ENCODE data around the gene BAD. TPM values are rescaled to one million over a fixed set of nuclear protein-coding genes. Genes with fewer than 3 reads are reported as not detected.

BAD gene
- total RNA-seq, 4 donors from 2014 or later, result 27.8 to 88.0 (median 76.3) TPM

DNA sequence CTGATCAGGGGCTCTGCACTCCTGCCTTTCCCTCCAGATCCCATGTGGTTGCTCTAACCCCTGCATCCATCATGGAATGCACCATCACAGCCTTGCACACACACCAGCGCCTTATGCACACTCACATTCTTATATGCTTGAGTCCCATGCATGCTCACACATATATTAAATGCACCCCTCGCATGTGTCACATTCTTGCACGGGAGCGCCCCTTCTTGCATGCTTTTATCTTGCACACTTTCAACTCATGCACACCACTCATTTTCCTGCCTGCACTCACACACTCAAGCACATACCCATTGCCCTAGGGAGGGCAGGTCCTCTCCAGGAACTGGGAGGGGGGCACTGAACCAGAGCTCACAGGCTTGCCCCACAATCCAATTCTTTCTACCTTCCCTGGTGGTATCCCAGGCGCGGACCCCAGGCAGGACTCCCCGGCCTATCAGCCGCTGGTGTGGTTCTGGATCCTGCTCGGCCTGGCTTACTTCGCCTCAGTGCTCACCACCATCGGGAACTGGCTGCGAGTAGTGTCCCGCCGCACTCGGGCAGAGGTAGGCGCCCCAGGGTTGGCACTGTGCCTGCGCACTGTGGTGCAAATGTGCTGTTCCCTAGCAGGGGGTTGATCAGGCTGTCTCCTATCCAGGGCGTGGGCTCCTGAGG is 13.4 kb upstream of the BAD start:
- ATAC-seq, result no peak
- Histone ChIP-seq H3K4me3 (no peak overlapping the region), H3K4me1 (peaks cover 6 to 15% of the 10 kb centered on the region in 2 donors), H3K36me3 (no peaks in the 10 kb centered on the region), H3K9me3 (no peaks in the 10 kb centered on the region), H3K27me3 (peaks cover 76 to 85% (median 82%) of the 10 kb centered on the region in 3 donors), H3K27ac (no peak overlapping the region)
- in situ Hi-C loops (cut with MboI; ENCODE audit: low sequenced_read_pairs in 4 of 4) (loop anchor here in 2 of 4 donors (5.0 kb wide), 1 partner anchor 96 kb away; no protein-coding TSS in a partner anchor), intact Hi-C loops (cut with DNase I; ENCODE audit: low total_unique reads) (no loop called here)
- TF ChIP-seq, protein P1, sequence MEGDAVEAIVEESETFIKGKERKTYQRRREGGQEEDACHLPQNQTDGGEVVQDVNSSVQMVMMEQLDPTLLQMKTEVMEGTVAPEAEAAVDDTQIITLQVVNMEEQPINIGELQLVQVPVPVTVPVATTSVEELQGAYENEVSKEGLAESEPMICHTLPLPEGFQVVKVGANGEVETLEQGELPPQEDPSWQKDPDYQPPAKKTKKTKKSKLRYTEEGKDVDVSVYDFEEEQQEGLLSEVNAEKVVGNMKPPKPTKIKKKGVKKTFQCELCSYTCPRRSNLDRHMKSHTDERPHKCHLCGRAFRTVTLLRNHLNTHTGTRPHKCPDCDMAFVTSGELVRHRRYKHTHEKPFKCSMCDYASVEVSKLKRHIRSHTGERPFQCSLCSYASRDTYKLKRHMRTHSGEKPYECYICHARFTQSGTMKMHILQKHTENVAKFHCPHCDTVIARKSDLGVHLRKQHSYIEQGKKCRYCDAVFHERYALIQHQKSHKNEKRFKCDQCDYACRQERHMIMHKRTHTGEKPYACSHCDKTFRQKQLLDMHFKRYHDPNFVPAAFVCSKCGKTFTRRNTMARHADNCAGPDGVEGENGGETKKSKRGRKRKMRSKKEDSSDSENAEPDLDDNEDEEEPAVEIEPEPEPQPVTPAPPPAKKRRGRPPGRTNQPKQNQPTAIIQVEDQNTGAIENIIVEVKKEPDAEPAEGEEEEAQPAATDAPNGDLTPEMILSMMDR (IDR thresholded peaks at IDR 0.05 in 4 of 5, conservative IDR thresholded peaks at IDR 0.05 in 1 of 5), result no peak
- no peak for TF ChIP-seq POLR2A (IDR thresholded peaks at IDR 0.05)
- no peak for DNase-seq

DNA sequence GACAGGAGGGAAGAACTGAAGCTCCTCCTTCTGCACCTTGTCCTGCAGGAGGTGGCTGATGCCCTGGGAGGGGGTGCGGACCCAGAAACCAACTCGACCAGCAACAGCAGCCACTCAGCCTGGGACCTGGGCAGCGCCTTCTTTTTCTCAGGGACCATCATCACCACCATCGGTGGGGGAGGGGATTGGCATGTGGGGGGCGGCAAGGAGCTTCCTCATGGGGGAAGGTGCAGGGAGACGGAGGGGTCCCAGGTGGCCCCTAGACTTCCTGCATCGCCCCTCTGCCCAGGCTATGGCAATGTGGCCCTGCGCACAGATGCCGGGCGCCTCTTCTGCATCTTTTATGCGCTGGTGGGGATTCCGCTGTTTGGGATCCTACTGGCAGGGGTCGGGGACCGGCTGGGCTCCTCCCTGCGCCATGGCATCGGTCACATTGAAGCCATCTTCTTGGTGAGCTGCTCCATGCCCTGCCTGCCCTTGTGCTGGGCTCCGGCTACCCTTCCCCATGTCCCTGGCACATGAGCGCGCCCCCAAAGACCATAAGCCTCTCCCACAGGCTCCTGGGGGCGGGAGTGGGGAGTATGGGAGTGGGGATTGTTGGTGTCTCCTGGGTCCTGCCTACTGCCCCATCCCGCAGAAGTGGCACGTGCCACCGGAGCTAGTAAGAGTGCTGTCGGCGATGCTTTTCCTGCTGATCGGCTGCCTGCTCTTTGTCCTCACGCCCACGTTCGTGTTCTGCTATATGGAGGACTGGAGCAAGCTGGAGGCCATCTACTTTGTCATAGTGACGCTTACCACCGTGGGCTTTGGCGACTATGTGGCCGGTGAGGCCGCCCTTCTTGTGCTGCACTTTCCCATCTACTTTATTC is 12.6 kb upstream of the BAD start:
- peaks cover 82 to 89% (median 89%) of the 10 kb centered on the region in 3 donors for H3K27me3 ChIP-seq
- intact Hi-C loops (cut with DNase I; ENCODE audit: low total_unique reads) (no loop called here), in situ Hi-C loops (cut with MboI; ENCODE audit: low sequenced_read_pairs in 4 of 4) (loop anchor here in 2 of 4 donors (5.0 kb wide), 1 partner anchor 95 kb away; no protein-coding TSS in a partner anchor)
- no peak overlapping the region for H3K4me3 ChIP-seq
- H3K4me1 ChIP-seq, result peaks cover 6 to 21% of the 10 kb centered on the region in 2 donors
- H3K27ac ChIP-seq, result no peak overlapping the region
- no peaks in the 10 kb centered on the region for H3K9me3 ChIP-seq
- DNase-seq (no peak), ATAC-seq (no peak)
- no peaks in the 10 kb centered on the region for H3K36me3 ChIP-seq
- TF ChIP-seq, protein P1 (IDR thresholded peaks at IDR 0.05 in 4 of 5, conservative IDR thresholded peaks at IDR 0.05 in 1 of 5), result no peak
- TF ChIP-seq POLR2A (IDR thresholded peaks at IDR 0.05), result no peak

DNA sequence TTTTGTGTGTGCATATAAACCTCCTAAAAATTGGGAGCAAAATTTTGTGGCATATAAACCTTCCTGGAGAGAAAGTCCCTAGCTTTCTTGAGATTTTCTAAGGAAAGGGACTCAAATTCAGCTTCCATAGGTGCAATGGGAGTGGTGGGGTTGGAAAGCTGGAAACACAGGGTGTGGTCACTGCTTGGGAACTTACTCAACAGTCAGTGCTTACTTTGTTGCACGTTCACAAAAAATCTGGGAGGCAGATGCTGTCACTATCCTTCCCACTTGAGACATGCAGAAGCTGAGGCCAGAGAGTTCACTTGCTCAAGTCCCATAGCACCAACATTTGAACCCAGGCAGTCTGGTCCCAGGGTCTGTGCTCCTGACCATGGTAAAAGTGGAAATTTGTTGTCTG is 11.8 kb upstream of the BAD start:
- in situ Hi-C loops (cut with MboI; ENCODE audit: low sequenced_read_pairs in 4 of 4) (loop anchor here in 2 of 4 donors (5.0 kb wide), 1 partner anchor 94 kb away; no protein-coding TSS in a partner anchor), intact Hi-C loops (cut with DNase I; ENCODE audit: low total_unique reads) (no loop called here)

DNA sequence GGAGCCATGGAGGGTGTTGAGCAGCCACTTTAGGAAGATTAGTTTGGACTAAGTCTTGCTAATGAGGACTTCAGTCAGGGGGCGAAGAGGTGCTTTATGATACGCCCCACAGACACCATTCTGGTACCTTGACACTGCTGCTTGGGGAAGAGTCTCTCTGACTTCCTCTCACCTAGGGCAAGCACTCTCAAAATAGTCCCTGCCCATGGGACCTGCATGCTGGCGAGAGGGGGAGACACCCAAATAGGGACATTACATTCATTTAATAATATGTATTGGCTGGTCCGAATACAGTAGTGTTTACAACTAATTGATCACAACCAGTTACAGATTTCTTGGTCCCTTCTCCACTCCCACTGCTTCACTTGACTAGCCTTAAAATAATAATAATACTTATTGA is 11.3 kb upstream of the BAD start:
- Histone ChIP-seq H3K27ac (no peak overlapping the region), H3K4me3 (no peak overlapping the region), H3K27me3 (peaks cover 77 to 92% (median 89%) of the 10 kb centered on the region in 3 donors), H3K9me3 (no peaks in the 10 kb centered on the region), H3K36me3 (no peaks in the 10 kb centered on the region), H3K4me1 (peaks cover 5 to 20% of the 10 kb centered on the region in 2 donors)
- in situ Hi-C loops (cut with MboI; ENCODE audit: low sequenced_read_pairs in 4 of 4), result loop anchor here in 2 of 4 donors (5.0 kb wide), 1 partner anchor 93 kb away; no protein-coding TSS in a partner anchor
- TF ChIP-seq POLR2A (IDR thresholded peaks at IDR 0.05), result no peak
- TF ChIP-seq, protein P1 (IDR thresholded peaks at IDR 0.05 in 4 of 5, conservative IDR thresholded peaks at IDR 0.05 in 1 of 5), result no peak
- no peak for DNase-seq
- ATAC-seq, result no peak
- intact Hi-C loops (cut with DNase I; ENCODE audit: low total_unique reads), result no loop called here

More for the DNA sequence above, 11.8 kb upstream of the BAD start:
- no peak overlapping the region for H3K4me3 ChIP-seq
- no peak for TF ChIP-seq POLR2A (IDR thresholded peaks at IDR 0.05)
- TF ChIP-seq, protein P1 (IDR thresholded peaks at IDR 0.05 in 4 of 5, conservative IDR thresholded peaks at IDR 0.05 in 1 of 5), result no peak
- no peaks in the 10 kb centered on the region for H3K36me3 ChIP-seq
- H3K4me1 ChIP-seq, result peaks cover 6 to 22% of the 10 kb centered on the region in 2 donors
- ATAC-seq, result no peak
- peaks cover 82 to 88% (median 85%) of the 10 kb centered on the region in 3 donors for H3K27me3 ChIP-seq
- no peak for DNase-seq
- H3K9me3 ChIP-seq, result no peaks in the 10 kb centered on the region
- H3K27ac ChIP-seq, result no peak overlapping the region
